ENCODE measurements around the gene PRR16.

The PRR16 gene

GRCh38 chr5:120527251-120527650, 63.2 kb downstream of the PRR16 start:
- no peak for DNase-seq (ENCODE audit: insufficient read length, low spot score)
- TF ChIP-seq TAF1 (IDR thresholded peaks at IDR 0.05; ENCODE audit: low read depth, low read length) = no peak
- TF ChIP-seq POLR2AphosphoS5 (IDR thresholded peaks at IDR 0.05; ENCODE audit: low read depth, low read length) = no peak
- no peak for TF ChIP-seq POU2F2 (IDR thresholded peaks at IDR 0.05; ENCODE audit: low read depth, low read length)
- TF ChIP-seq POLR2A (IDR thresholded peaks at IDR 0.05; ENCODE audit: low read depth, low read length) = no peak
- no peak for TF ChIP-seq SPI1 (IDR thresholded peaks at IDR 0.05; ENCODE audit: low read depth, low read length)
- TF ChIP-seq PAX5 (IDR thresholded peaks at IDR 0.05; ENCODE audit: insufficient read depth, low read length, severe bottlenecking) = no peak
- FAIRE-seq = no peak

GRCh38 chr5:120528609-120529008, 64.5 kb downstream of the PRR16 start:
- TF ChIP-seq POLR2A (IDR thresholded peaks at IDR 0.05; ENCODE audit: low read depth, low read length) (no peak), POU2F2 (IDR thresholded peaks at IDR 0.05; ENCODE audit: low read depth, low read length) (no peak), PAX5 (IDR thresholded peaks at IDR 0.05; ENCODE audit: insufficient read depth, low read length, severe bottlenecking) (no peak), TAF1 (IDR thresholded peaks at IDR 0.05; ENCODE audit: low read depth, low read length) (no peak), POLR2AphosphoS5 (IDR thresholded peaks at IDR 0.05; ENCODE audit: low read depth, low read length) (no peak), SPI1 (IDR thresholded peaks at IDR 0.05; ENCODE audit: low read depth, low read length) (no peak)
- DNase-seq (ENCODE audit: insufficient read length, low spot score) (no peak), FAIRE-seq (no peak)

- TF ChIP-seq SPI1 (IDR thresholded peaks at IDR 0.05; ENCODE audit: low read depth, low read length) (no peak), POLR2A (IDR thresholded peaks at IDR 0.05; ENCODE audit: low read depth, low read length) (no peak), PAX5 (IDR thresholded peaks at IDR 0.05; ENCODE audit: insufficient read depth, low read length, severe bottlenecking) (no peak), TAF1 (IDR thresholded peaks at IDR 0.05; ENCODE audit: low read depth, low read length) (no peak)
- DNase-seq (ENCODE audit: insufficient read length, low spot score) = no peak
- no peak for FAIRE-seq
Measured at GRCh38 chr5:120529386-120529785, 65.3 kb downstream of the PRR16 start.

GRCh38 chr5:120531215-120531614, 67.1 kb downstream of the PRR16 start:
- FAIRE-seq = no peak
- DNase-seq (ENCODE audit: insufficient read length, low spot score) = no peak
- TF ChIP-seq POLR2AphosphoS5 (IDR thresholded peaks at IDR 0.05; ENCODE audit: low read depth, low read length) = no peak
- no peak for TF ChIP-seq PAX5 (IDR thresholded peaks at IDR 0.05; ENCODE audit: insufficient read depth, low read length, severe bottlenecking)
- no peak for TF ChIP-seq POLR2A (IDR thresholded peaks at IDR 0.05; ENCODE audit: low read depth, low read length)
- no peak for TF ChIP-seq SPI1 (IDR thresholded peaks at IDR 0.05; ENCODE audit: low read depth, low read length)
- TF ChIP-seq TAF1 (IDR thresholded peaks at IDR 0.05; ENCODE audit: low read depth, low read length) = no peak
- no peak for TF ChIP-seq POU2F2 (IDR thresholded peaks at IDR 0.05; ENCODE audit: low read depth, low read length)

GRCh38 chr5:120532835-120533234, 68.7 kb downstream of the PRR16 start:
- no peak for FAIRE-seq
- no peak for TF ChIP-seq POLR2AphosphoS5 (IDR thresholded peaks at IDR 0.05; ENCODE audit: low read depth, low read length)
- TF ChIP-seq SPI1 (IDR thresholded peaks at IDR 0.05; ENCODE audit: low read depth, low read length) = no peak
- no peak for DNase-seq (ENCODE audit: insufficient read length, low spot score)

GRCh38 chr5:120533581-120533980, 69.5 kb downstream of the PRR16 start:
- FAIRE-seq (no peak), DNase-seq (ENCODE audit: insufficient read length, low spot score) (no peak)
- no peak for TF ChIP-seq PAX5 (IDR thresholded peaks at IDR 0.05; ENCODE audit: insufficient read depth, low read length, severe bottlenecking)
- no peak for TF ChIP-seq TAF1 (IDR thresholded peaks at IDR 0.05; ENCODE audit: low read depth, low read length)
- no peak for TF ChIP-seq POU2F2 (IDR thresholded peaks at IDR 0.05; ENCODE audit: low read depth, low read length)
- TF ChIP-seq POLR2AphosphoS5 (IDR thresholded peaks at IDR 0.05; ENCODE audit: low read depth, low read length) = no peak
- TF ChIP-seq POLR2A (IDR thresholded peaks at IDR 0.05; ENCODE audit: low read depth, low read length) = no peak

GRCh38 chr5:120535900-120536299, 71.8 kb downstream of the PRR16 start:
- TF ChIP-seq POLR2AphosphoS5 (IDR thresholded peaks at IDR 0.05; ENCODE audit: low read depth, low read length) (no peak), SPI1 (IDR thresholded peaks at IDR 0.05; ENCODE audit: low read depth, low read length) (no peak), PAX5 (IDR thresholded peaks at IDR 0.05; ENCODE audit: insufficient read depth, low read length, severe bottlenecking) (no peak), TAF1 (IDR thresholded peaks at IDR 0.05; ENCODE audit: low read depth, low read length) (no peak), POLR2A (IDR thresholded peaks at IDR 0.05; ENCODE audit: low read depth, low read length) (no peak), POU2F2 (IDR thresholded peaks at IDR 0.05; ENCODE audit: low read depth, low read length) (no peak)
- DNase-seq (ENCODE audit: insufficient read length, low spot score) (no peak), FAIRE-seq (no peak)

GRCh38 chr5:120538149-120538548, 74.0 kb downstream of the PRR16 start:
- no peak for FAIRE-seq
- DNase-seq (ENCODE audit: insufficient read length, low spot score) = no peak
- no peak for TF ChIP-seq POU2F2 (IDR thresholded peaks at IDR 0.05; ENCODE audit: low read depth, low read length)
- TF ChIP-seq SPI1 (IDR thresholded peaks at IDR 0.05; ENCODE audit: low read depth, low read length) = no peak
- no peak for TF ChIP-seq POLR2AphosphoS5 (IDR thresholded peaks at IDR 0.05; ENCODE audit: low read depth, low read length)

GRCh38 chr5:120538644-120539043, 74.5 kb downstream of the PRR16 start:
- no peak for DNase-seq (ENCODE audit: insufficient read length, low spot score)
- TF ChIP-seq SPI1 (IDR thresholded peaks at IDR 0.05; ENCODE audit: low read depth, low read length) = no peak
- no peak for FAIRE-seq

- TF ChIP-seq TAF1 (IDR thresholded peaks at IDR 0.05; ENCODE audit: low read depth, low read length) (no peak), POU2F2 (IDR thresholded peaks at IDR 0.05; ENCODE audit: low read depth, low read length) (no peak), POLR2A (IDR thresholded peaks at IDR 0.05; ENCODE audit: low read depth, low read length) (no peak), PAX5 (IDR thresholded peaks at IDR 0.05; ENCODE audit: insufficient read depth, low read length, severe bottlenecking) (no peak), POLR2AphosphoS5 (IDR thresholded peaks at IDR 0.05; ENCODE audit: low read depth, low read length) (no peak), SPI1 (IDR thresholded peaks at IDR 0.05; ENCODE audit: low read depth, low read length) (no peak)
- DNase-seq (ENCODE audit: insufficient read length, low spot score) (no peak), FAIRE-seq (no peak)
Measured at GRCh38 chr5:120539471-120539870, 75.4 kb downstream of the PRR16 start.

- no peak for TF ChIP-seq PAX5 (IDR thresholded peaks at IDR 0.05; ENCODE audit: insufficient read depth, low read length, severe bottlenecking)
- DNase-seq (ENCODE audit: insufficient read length, low spot score) (no peak), FAIRE-seq (no peak)
Measured at GRCh38 chr5:120540097-120540496, 76.0 kb downstream of the PRR16 start.
